Uterus (tissue), 4 donors: ENCODE data around the gene CD22. TPM values are rescaled to one million over a fixed set of nuclear protein-coding genes. Genes with fewer than 3 reads are reported as not detected.

Experiments
- DNase-seq, 2 donors: peaks; one replicate each; pipeline ENCODE4 v3.0.0-alpha.2; 2019 to 2020
- H3K27ac ChIP-seq, 2 donors: fragments of 200-600 bp; sonication (generic); 1 replicate in 1 of 2; 2 replicates in 1 of 2; pipeline ENCODE4 v1.5.1; 2016 to 2018
- H3K27me3 ChIP-seq, 2 donors: fragments of 200-600 bp; sonication (generic); one replicate each; pipeline ENCODE4 v1.5.1; 2018 to 2019; ENCODE audit warnings: control low read depth in 1 of 2
- H3K36me3 ChIP-seq, 2 donors: fragments of 200-600 bp; sonication (generic); one replicate each; pipeline ENCODE4 v1.5.1; 2019; ENCODE audit warnings: control low read depth in 1 of 2
- H3K4me1 ChIP-seq, 2 donors: fragments of 200-600 bp; sonication (generic); one replicate each; pipeline ENCODE4 v1.5.1; 2018 to 2019; ENCODE audit warnings: control low read depth in 1 of 2
- H3K4me3 ChIP-seq, 2 donors: fragments of 200-600 bp; sonication (generic); 1 replicate in 1 of 2; 2 replicates in 1 of 2; pipeline ENCODE4 v1.5.1; 2018 to 2019; ENCODE audit warnings: mild to moderate bottlenecking in 1 of 2
- H3K9me3 ChIP-seq, 2 donors: fragments of 200-600 bp; sonication (generic); one replicate each; pipeline ENCODE4 v1.5.1; 2019; ENCODE audit warnings: control low read depth in 1 of 2
- POLR2A ChIP-seq, 2 donors: fragments of 450-650 bp; IDR thresholded peaks; one replicate each; pipeline ENCODE4 v1.6.1; 2016; ENCODE audit warnings: antibody characterized with exemption in 2 of 2, mild to moderate bottlenecking in 1 of 2, moderate library complexity in 1 of 2
- intact Hi-C: fragments of 100-400 bp; cut with DNase I; formaldehyde crosslinking; loops from one replicate; pipeline ENCODE4 v1.15.1; 2023; ENCODE audit warnings: low total_unique reads
- total RNA-seq, 4 donors: library from RNA; depleted of rRNA in 3 of 4; stranded (reverse); fragments of >200 nt in 3 of 4; gene quantifications; one replicate each; pipeline versions ENCODE4 v1.1.0 to v1.2.4, GENCODE V29; 2014 to 2023
- TF ChIP-seq, protein P1 (sequence below), 4 experiments: fragments of 200-600 bp in 2 of 4; fragments of 450-650 bp in 2 of 4; sonication (generic) in 2 of 4; IDR thresholded peaks; one replicate each; pipeline ENCODE4 v1.5.1; 2016 to 2019; ENCODE audit warnings: antibody characterized with exemption in 4 of 4, mild to moderate bottlenecking in 2 of 4, moderate library complexity in 1 of 4
- donor health status: DM: yes; HTN: yes; CAD: no.

CD22 gene
- total RNA-seq, 4 donors from 2014 or later: under 0.01 to 9.4 (median 1.3) TPM

DNA sequence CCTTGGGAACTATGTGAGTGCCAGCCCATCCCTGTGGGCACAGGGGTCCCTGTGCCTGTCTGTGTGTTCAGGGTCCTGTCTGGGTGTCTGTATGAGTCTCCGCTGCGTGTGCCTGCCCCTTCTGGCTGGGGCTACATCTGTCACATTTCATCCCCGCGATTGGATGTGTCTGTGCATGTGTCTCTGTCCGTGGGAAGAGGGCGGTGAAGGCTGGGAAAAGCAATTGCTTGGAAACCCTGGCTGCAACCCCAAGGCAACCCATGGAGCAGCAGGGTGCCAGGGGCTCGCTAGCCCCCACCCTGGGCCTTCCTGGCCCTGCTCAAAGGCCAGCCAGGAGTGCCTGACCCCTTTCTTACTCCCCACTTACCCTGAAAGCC, 35.6 kb upstream of the CD22 start:
- no peak for TF ChIP-seq POLR2A (IDR thresholded peaks at IDR 0.05)
- TF ChIP-seq, protein P1, sequence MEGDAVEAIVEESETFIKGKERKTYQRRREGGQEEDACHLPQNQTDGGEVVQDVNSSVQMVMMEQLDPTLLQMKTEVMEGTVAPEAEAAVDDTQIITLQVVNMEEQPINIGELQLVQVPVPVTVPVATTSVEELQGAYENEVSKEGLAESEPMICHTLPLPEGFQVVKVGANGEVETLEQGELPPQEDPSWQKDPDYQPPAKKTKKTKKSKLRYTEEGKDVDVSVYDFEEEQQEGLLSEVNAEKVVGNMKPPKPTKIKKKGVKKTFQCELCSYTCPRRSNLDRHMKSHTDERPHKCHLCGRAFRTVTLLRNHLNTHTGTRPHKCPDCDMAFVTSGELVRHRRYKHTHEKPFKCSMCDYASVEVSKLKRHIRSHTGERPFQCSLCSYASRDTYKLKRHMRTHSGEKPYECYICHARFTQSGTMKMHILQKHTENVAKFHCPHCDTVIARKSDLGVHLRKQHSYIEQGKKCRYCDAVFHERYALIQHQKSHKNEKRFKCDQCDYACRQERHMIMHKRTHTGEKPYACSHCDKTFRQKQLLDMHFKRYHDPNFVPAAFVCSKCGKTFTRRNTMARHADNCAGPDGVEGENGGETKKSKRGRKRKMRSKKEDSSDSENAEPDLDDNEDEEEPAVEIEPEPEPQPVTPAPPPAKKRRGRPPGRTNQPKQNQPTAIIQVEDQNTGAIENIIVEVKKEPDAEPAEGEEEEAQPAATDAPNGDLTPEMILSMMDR (IDR thresholded peaks at IDR 0.05): no peak
- no peak overlapping the region for H3K4me3 ChIP-seq
- H3K4me1 ChIP-seq: no peaks in the 10 kb centered on the region
- H3K9me3 ChIP-seq: no peaks in the 10 kb centered on the region
- H3K27me3 ChIP-seq: no peaks in the 10 kb centered on the region
- no peaks in the 10 kb centered on the region for H3K36me3 ChIP-seq
- intact Hi-C loops: no loop called here
- DNase-seq: no peak
- H3K27ac ChIP-seq: no peak overlapping the region

DNA sequence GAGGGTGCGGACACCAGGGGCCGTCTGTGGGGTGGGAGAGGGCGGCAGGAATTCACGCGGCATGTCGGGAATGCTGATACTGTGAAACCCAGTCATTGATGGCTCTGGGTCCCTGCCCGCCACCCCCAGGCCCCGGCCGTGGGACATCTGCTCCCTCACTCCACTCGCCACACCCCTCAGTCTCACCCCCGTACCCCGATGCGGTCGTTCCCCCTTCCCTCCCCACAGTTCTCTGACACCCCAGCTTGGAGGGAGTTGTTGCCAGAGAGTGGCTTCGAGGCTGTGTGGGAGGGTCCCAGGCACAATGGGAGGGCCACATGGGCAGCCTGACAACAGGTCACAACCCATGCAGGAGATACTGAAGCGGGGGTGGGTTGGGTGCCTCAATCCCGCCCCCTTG, 35.2 kb upstream of the CD22 start:
- Histone ChIP-seq H3K27me3 (no peaks in the 10 kb centered on the region), H3K27ac (no peak overlapping the region), H3K4me1 (no peaks in the 10 kb centered on the region), H3K9me3 (no peaks in the 10 kb centered on the region), H3K36me3 (no peaks in the 10 kb centered on the region), H3K4me3 (no peak overlapping the region)
- no peak for DNase-seq
- intact Hi-C loops: no loop called here
- TF ChIP-seq POLR2A (IDR thresholded peaks at IDR 0.05): no peak
- TF ChIP-seq, protein P1 (IDR thresholded peaks at IDR 0.05): no peak

DNA sequence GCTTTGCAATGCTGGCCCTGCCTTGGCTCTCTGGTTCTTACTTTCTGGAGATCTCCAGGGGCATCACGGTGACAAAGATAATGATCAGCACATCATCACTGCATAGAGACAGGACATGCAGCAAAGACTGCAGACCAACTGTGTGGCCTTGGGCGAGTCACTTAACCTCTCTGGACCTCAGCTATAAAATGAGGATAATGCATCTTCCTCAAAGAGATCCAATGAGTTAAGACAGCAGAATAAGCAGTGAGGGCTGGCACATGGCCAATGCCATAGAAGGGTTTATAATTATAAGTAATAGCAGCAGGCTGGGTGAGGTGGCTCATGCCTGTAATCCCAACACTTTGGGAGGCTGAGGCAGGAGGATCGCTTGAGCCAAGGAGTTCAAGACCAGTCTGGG, 34.7 kb upstream of the CD22 start:
- no peak overlapping the region for H3K27ac ChIP-seq
- H3K4me1 ChIP-seq: no peaks in the 10 kb centered on the region
- TF ChIP-seq POLR2A (IDR thresholded peaks at IDR 0.05): no peak
- TF ChIP-seq, protein P1 (IDR thresholded peaks at IDR 0.05): no peak
- H3K4me3 ChIP-seq: no peak overlapping the region
- H3K9me3 ChIP-seq: no peaks in the 10 kb centered on the region
- DNase-seq: no peak
- H3K27me3 ChIP-seq: no peaks in the 10 kb centered on the region
- intact Hi-C loops: no loop called here
- H3K36me3 ChIP-seq: no peaks in the 10 kb centered on the region

DNA sequence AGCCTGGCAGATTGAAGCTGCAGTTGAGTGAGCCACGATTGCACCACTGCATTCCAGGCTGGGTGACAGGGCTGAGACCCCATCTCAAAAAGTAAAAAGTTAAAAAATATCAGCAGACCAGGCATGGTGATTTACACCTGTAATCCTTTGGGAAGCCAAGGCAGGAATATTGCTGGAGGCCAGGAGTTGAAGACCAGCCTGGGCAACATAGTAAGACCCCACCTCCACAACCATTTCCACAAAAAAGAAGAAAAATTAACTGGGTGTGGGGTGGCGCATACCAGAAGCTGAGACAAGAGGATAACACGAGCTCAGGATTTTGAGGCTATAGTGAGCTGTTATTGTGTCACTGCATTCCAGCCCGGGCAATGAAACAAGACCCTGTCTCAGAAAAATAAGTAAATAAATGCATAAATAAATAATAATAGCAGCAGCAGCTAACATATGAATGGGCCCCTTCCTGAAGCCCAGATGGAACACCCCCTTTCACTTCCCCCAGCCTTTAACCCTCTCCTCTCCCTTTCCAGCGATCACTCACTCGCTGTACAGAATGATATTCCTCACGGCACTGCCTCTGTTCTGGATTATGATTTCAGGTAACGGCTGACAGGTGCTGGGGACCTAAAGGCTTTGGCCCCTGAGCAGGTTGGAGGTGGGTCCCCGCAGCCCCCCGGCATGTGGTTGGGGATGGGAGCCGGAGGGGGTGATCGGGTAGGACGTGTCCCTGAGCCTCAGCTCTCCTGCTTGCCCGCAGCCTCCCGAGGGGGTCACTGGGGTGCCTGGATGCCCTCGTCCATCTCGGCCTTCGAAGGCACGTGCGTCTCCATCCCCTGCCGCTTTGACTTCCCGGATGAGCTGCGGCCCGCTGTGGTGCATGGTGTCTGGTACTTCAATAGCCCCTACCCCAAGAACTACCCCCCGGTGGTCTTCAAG, 33.9 kb upstream of the CD22 start:
- no peak for DNase-seq
- Histone ChIP-seq H3K36me3 (no peaks in the 10 kb centered on the region), H3K27ac (no peak overlapping the region), H3K27me3 (peaks cover 0 to 2% of the 10 kb centered on the region in 2 donors), H3K4me3 (no peak overlapping the region), H3K9me3 (no peaks in the 10 kb centered on the region), H3K4me1 (no peaks in the 10 kb centered on the region)
- no peak for TF ChIP-seq POLR2A (IDR thresholded peaks at IDR 0.05)
- TF ChIP-seq, protein P1 (IDR thresholded peaks at IDR 0.05): no peak
- intact Hi-C loops: no loop called here

DNA sequence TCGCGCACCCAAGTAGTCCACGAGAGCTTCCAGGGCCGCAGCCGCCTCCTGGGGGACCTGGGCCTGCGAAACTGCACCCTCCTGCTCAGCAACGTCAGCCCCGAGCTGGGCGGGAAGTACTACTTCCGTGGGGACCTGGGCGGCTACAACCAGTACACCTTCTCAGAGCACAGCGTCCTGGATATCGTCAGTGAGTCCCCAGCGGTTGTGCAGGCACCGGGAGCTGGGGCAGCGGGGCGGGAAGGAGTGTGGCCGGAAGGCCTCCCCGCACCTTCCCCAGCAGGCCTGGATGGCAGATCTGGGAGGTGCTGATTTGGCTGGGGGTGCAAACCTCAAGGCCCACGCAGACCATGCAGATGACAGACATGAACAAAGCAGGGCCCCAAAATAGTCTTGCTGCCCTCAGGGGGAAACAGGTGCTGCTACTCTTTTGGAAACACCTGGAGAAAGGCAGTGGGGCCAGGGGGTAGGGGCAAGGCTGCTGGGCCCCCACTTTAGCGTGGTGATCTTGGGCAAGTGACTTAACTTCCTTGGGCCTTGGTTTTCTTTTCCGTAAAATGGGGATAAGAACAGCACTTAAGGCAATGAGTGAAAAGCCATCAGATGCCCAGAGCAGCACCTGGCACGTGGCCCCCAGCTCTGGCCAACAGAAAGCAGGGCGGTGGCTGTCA, 33.1 kb upstream of the CD22 start:
- Histone ChIP-seq H3K27ac (no peak overlapping the region), H3K27me3 (peaks cover 0 to 8% of the 10 kb centered on the region in 2 donors), H3K4me1 (no peaks in the 10 kb centered on the region), H3K9me3 (no peaks in the 10 kb centered on the region), H3K4me3 (no peak overlapping the region), H3K36me3 (no peaks in the 10 kb centered on the region)
- intact Hi-C loops: no loop called here
- DNase-seq: no peak
- TF ChIP-seq POLR2A (IDR thresholded peaks at IDR 0.05): no peak
- TF ChIP-seq, protein P1 (IDR thresholded peaks at IDR 0.05): no peak
